NCI-H1930 (cell line): ENCODE measurements around the gene PDE6B.
"Not testable (repeated sequence)": the region's sequence is repeated elsewhere in the genome, so short reads cannot be mapped to it uniquely, and the experiment has no call there.

Experiments used
- DNase-seq, 2 experiments: peaks; one replicate each; lab custom pipeline; 2025; lab: John Stamatoyannopoulos, UW

The PDE6B gene

GRCh38 chr4:624705-625590 is at the start of gene PDE6B:
Gene PDE6B, plus strand, starts transcription at chr4:625573. Its CDS starts 54 bp downstream, at chr4:625627.
- DNase-seq = no peak

- no peak for DNase-seq
Observed at GRCh38 chr4:576245-576821, 49.0 kb upstream of the PDE6B start, which contains the start of gene TMEM271. Gene TMEM271, minus strand, starts transcription at chr4:576295. Its CDS starts 233 bp downstream, at chr4:576062.

GRCh38 chr4:576991-577498 is 48.3 kb upstream of the PDE6B start:
- DNase-seq = no peak

GRCh38 chr4:577499-578450 is 47.6 kb upstream of the PDE6B start:
- no peak for DNase-seq

- no peak for DNase-seq
Observed at GRCh38 chr4:578451-579443, 46.6 kb upstream of the PDE6B start.

GRCh38 chr4:579543-580175 is 45.7 kb upstream of the PDE6B start:
- no peak for DNase-seq

GRCh38 chr4:581181-581580 is 44.2 kb upstream of the PDE6B start:
- no peak for DNase-seq

GRCh38 chr4:581753-582361 is 43.5 kb upstream of the PDE6B start:
- no peak for DNase-seq

- DNase-seq = no peak
Observed at GRCh38 chr4:583820-584219, 41.6 kb upstream of the PDE6B start.

GRCh38 chr4:587671-588350 is 37.6 kb upstream of the PDE6B start:
- DNase-seq = peak in 1 of 2 experiments; percentile 47

- peak; percentile 62 to 66 for DNase-seq
Observed at GRCh38 chr4:588351-588849, 37.0 kb upstream of the PDE6B start.

- no peak for DNase-seq
Observed at GRCh38 chr4:589219-589963, 36.0 kb upstream of the PDE6B start.

GRCh38 chr4:590313-590841 is 35.0 kb upstream of the PDE6B start:
- no peak for DNase-seq

GRCh38 chr4:592178-592577 is 33.2 kb upstream of the PDE6B start:
- not testable (repeated sequence) for DNase-seq

GRCh38 chr4:592825-593520 is 32.4 kb upstream of the PDE6B start:
- DNase-seq = no peak

- DNase-seq = no peak
Observed at GRCh38 chr4:598925-599324, 26.4 kb upstream of the PDE6B start.

GRCh38 chr4:600166-600565 is 25.2 kb upstream of the PDE6B start:
- no peak for DNase-seq
